HG02852 (cell line): Measurements from ENCODE around the gene C6orf15.
A peak's percentile ranks its signal among the peaks of the same experiment; 100 is the strongest.

Experiments
- ATAC-seq: cut with Tn5 transposase; IDR thresholded peaks from one replicate; pipeline ENCODE4 v1.9.1; 2021; ENCODE audit warnings: mild to moderate bottlenecking, moderate library complexity; ENCODE audit not compliant: unreplicated experiment

The C6orf15 gene

GRCh38 chr6:31110825-31111582 is 1.4 kb downstream of the C6orf15 start:
- ATAC-seq = no peak

DNA sequence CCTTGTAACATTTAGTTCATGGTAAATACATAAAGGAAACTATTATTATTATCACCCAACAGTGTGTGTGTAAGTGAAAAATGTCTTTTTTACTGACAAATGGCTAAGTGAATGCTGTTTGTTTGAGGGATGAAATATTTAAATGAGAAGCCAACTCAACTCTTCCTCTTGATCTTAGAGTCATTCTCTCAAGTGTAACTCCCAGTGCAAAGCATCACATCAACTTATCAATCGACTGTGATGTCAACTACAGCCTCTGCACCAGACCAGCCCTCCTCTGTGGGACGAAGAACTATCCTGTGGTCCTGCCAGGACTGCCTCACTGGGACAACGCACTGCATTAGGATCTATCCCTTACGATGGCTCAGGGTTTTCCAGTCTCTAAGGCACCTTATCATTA is 5.3 kb downstream of the C6orf15 start:
- no peak for ATAC-seq

- ATAC-seq = no peak
Measured at GRCh38 chr6:31103136-31103535, 9.2 kb downstream of the C6orf15 start.

- ATAC-seq = no peak
Measured at GRCh38 chr6:31098449-31098938, 13.9 kb downstream of the C6orf15 start.

- ATAC-seq = no peak
Measured at GRCh38 chr6:31096656-31097055, 15.7 kb downstream of the C6orf15 start.

- no peak for ATAC-seq
Measured at GRCh38 chr6:31096215-31096614, 16.2 kb downstream of the C6orf15 start.

- no peak for ATAC-seq
Measured at GRCh38 chr6:31094389-31094881, 17.9 kb downstream of the C6orf15 start.

DNA sequence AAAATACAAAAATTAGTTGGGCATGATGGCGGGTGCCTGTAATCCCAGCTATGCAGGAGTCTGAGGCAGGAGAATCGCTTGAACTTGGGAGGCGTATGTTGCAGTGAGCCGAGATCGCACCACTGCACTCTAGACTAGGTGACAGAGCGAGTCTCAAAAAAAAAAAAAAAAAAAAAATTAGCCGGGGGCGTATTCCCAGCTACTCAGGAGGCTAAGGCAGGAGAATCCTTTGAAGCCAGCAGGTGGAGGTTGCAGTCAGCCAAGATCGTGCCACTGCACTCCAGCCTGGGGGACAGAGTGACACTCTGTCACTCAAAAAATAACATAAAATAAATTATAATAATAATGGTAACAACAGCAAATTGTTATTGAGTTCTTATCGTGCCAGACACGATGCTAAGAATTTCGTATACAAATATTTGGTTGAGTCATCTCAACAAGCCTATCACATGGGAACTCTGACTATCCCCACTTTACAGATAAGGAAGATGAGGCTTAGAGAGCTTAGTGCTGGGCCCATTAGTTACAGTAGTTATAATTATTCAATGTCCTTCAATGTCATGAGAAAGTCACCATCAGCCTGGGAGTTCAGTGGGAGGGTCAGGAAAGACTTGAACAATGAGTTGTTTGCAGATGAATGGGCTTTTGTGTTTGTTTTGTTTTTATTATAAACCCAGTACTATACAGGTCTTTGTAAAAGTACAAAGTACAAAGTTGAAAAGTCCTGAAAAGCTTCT is 19.4 kb downstream of the C6orf15 start:
- no peak for ATAC-seq

- no peak for ATAC-seq
Measured at GRCh38 chr6:31092238-31092637, 20.1 kb downstream of the C6orf15 start.

- no peak for ATAC-seq
Measured at GRCh38 chr6:31091680-31092079, 20.7 kb downstream of the C6orf15 start.

DNA sequence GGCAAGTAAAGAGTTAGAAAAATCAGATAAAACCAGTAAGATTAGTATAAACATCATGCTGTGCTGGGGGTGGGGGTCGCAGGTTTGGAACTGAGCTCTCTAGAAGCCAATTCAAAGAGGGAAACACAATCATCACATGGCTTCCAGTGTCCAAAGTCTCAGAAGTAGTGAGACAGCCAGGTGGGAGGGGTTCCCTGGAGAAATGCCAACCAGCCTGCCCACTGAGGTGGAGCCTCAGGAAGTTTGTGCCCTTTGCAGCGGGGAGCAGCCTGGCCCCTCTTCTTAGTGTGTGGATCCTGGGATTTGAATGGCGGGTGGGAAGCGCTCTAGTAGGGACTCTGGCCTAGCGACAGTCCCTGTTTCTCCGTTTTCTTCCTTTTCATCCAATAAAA is 21.4 kb downstream of the C6orf15 start:
- no peak for ATAC-seq

GRCh38 chr6:31090275-31090972 is 22.0 kb downstream of the C6orf15 start:
- no peak for ATAC-seq

- peak; percentile 59 for ATAC-seq
Measured at GRCh38 chr6:31087494-31088089, 24.8 kb downstream of the C6orf15 start.

- ATAC-seq = no peak
Measured at GRCh38 chr6:31086788-31087440, 25.5 kb downstream of the C6orf15 start.

- ATAC-seq = no peak
Measured at GRCh38 chr6:31083742-31084354, 28.5 kb downstream of the C6orf15 start.

GRCh38 chr6:31081872-31082271 is 30.5 kb downstream of the C6orf15 start:
- no peak for ATAC-seq

- ATAC-seq = no peak
Measured at GRCh38 chr6:31079656-31080261, 32.6 kb downstream of the C6orf15 start.

- no peak for ATAC-seq
Measured at GRCh38 chr6:31076611-31077010, 35.8 kb downstream of the C6orf15 start.

DNA sequence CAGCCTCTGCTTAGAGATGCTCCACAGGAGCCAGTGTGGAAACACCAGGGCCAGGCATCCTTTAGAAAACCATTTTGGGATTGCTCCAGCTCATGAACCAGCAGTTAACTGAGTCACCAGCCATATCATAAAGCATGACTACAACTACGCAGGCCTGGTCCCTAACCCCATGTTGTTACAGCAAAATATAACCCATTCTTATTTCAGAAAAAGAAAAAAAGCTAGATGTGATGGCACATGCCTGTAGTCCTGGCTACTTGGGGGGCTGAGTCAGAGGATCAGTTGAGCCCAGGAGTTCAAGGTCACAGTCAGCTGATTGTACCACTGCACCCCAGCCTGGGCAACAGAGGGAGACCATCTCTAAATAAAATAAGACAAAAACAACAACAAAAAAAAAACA is 36.8 kb downstream of the C6orf15 start:
- no peak for ATAC-seq

- no peak for ATAC-seq
Measured at GRCh38 chr6:31074401-31074800, 38.0 kb downstream of the C6orf15 start.
